BJ (cell line): ENCODE results near the gene B9D2. TPM values are rescaled to one million over a fixed set of nuclear protein-coding genes. Genes with fewer than 3 reads are reported as not detected.
"Not testable (repeated sequence)": the region's sequence is repeated elsewhere in the genome, so short reads cannot be mapped to it uniquely, and the experiment has no call there.

Experiments used
- CTCF ChIA-PET: fragments of 350-600 bp; formaldehyde crosslinking; extraction: SDS; loops from one replicate; lab custom pipeline; 2021; ENCODE audit warnings: antibody characterized with exemption, inconsistent platforms; lab: Yijun Ruan, JAX
- POLR2A ChIA-PET: fragments of 300-600 bp; sonication (Branson Sonifier 250); formaldehyde crosslinking; extraction: SDS; loops from one replicate; lab custom pipeline; 2021; ENCODE audit warnings: antibody characterized with exemption; lab: Charles Lee
- DNase-seq: peaks from one replicate; pipeline ENCODE4 v3.0.0-alpha.2; 2011; ENCODE audit warnings: low read depth
- H3K27me3 ChIP-seq: 2 replicates; pipeline ENCODE4 v1.6.0; 2011; ENCODE audit warnings: low read length; ENCODE audit not compliant: control insufficient read depth, insufficient read depth
- H3K36me3 ChIP-seq: 2 replicates; pipeline ENCODE4 v1.5.1; 2011; ENCODE audit warnings: low read length; ENCODE audit not compliant: control insufficient read depth, insufficient read depth
- H3K4me3 ChIP-seq: 2 replicates; pipeline ENCODE4 v1.5.1; 2011; ENCODE audit warnings: low read depth, mild to moderate bottlenecking, control low read depth, low read length
- polyA plus RNA-seq: library from polyadenylated mRNA; depleted of rRNA; stranded (reverse); fragments of >200 nt; gene quantifications from 2 replicates; pipeline ENCODE4 v1.2.3, GENCODE V29; 2011
- TF ChIP-seq, protein P1 (sequence below): IDR thresholded peaks from 2 replicates; pipeline ENCODE4 v1.5.1; 2011; ENCODE audit warnings: low read depth, mild to moderate bottlenecking, control low read depth, inconsistent platforms, low read length, moderate library complexity; ENCODE audit not compliant: insufficient read depth

The B9D2 gene
- polyA plus RNA-seq, 1 experiment, result 10.9 TPM

DNA sequence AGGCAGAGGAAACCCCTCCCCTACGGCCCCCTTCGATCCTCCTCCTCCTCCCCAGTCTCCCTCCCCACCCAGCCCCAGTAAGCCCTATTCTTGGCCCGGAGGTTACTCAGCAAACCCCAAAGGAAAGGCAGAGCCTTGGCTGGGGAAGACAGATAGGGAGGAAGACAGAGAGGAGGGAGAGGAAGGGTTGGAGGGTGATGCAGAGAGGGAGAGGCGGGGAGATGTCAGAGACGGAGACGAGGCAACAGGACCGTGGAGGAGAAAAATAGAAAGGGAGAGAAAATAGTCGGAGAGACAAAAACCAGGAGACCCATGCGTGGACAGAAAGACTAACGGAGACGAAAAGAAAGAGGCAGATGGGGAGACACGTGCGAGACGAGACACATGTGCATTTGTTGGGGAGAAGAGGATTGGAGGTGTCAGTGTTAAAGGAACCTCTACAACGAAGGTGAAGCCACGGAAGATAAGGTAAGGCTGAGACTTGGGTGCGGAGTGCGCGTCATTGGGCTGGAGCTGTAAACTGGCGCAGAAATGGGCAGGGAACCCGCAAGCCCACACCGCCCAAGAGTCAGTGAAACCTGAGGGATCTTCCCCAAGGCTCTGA, 13.1 kb downstream of the B9D2 start:
- TF ChIP-seq, protein P1, sequence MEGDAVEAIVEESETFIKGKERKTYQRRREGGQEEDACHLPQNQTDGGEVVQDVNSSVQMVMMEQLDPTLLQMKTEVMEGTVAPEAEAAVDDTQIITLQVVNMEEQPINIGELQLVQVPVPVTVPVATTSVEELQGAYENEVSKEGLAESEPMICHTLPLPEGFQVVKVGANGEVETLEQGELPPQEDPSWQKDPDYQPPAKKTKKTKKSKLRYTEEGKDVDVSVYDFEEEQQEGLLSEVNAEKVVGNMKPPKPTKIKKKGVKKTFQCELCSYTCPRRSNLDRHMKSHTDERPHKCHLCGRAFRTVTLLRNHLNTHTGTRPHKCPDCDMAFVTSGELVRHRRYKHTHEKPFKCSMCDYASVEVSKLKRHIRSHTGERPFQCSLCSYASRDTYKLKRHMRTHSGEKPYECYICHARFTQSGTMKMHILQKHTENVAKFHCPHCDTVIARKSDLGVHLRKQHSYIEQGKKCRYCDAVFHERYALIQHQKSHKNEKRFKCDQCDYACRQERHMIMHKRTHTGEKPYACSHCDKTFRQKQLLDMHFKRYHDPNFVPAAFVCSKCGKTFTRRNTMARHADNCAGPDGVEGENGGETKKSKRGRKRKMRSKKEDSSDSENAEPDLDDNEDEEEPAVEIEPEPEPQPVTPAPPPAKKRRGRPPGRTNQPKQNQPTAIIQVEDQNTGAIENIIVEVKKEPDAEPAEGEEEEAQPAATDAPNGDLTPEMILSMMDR, result no peak
- no peak for DNase-seq
- peak overlapping the region; percentile 96 for H3K4me3 ChIP-seq
- peaks cover 4% of the 10 kb centered on the region for H3K36me3 ChIP-seq
- CTCF ChIA-PET, result interaction anchor here (1.3 to 6.4 kb wide), 6 partner anchors 15 to 143 kb away, joined by 4 to 69 read pairs (median 12); partner anchors contain the start of gene B3GNT8
- no peaks in the 10 kb centered on the region for H3K27me3 ChIP-seq
- POLR2A ChIA-PET, result interaction anchor here (0.6 kb wide), 1 partner anchor 26 kb away, joined by 4 read pairs; no protein-coding TSS in a partner anchor

DNA sequence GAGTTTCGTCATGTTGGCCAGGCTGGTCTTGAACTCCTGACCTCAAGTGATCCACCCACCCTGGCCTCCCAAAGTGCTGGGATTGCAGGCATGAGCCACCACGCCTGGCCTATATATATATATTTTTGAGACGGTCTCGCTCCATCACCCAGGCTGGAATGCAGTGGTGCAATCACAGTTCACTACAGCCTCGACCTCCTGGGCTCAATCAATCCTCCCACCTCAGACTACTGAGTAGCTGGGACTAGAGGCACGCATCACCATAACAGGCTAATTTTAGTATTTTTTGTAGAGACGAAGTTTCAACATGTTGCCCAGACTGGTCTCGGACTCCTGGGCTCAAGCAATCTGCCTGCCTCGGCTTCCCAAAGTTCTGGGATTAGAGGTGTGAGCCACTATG, 17.0 kb downstream of the B9D2 start:
- H3K4me3 ChIP-seq, H3K27me3 ChIP-seq, POLR2A ChIA-PET, DNase-seq: not testable (repeated sequence)
- H3K36me3 ChIP-seq, result peaks cover 26% of the 10 kb centered on the region
- CTCF ChIA-PET, result interaction anchor here (0.6 to 0.9 kb wide), 2 partner anchors 9 to 16 kb away, joined by 3 read pairs; no protein-coding TSS in a partner anchor

DNA sequence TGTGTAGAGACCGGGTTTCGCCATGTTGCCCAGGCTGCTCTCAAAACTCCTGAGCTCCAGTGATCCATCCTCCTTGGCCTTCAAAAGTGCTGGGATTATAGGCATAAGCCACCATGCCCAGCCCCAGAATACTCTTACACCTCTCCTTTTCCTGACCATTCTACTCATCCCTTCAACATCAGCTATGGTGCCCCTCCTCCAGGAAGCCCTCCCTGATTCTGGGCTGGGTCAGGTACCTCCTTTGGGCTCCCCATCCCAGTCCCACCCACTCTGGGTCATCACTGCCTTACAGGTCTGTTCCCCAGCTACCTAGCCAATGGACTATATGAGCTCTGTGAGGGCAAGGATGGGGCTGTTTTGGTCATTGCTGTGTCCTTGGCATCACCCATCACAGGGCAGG, 19.8 kb downstream of the B9D2 start:
- TF ChIP-seq, protein P1, result no peak
- CTCF ChIA-PET, result no interaction called here
- POLR2A ChIA-PET, result no interaction called here

DNA sequence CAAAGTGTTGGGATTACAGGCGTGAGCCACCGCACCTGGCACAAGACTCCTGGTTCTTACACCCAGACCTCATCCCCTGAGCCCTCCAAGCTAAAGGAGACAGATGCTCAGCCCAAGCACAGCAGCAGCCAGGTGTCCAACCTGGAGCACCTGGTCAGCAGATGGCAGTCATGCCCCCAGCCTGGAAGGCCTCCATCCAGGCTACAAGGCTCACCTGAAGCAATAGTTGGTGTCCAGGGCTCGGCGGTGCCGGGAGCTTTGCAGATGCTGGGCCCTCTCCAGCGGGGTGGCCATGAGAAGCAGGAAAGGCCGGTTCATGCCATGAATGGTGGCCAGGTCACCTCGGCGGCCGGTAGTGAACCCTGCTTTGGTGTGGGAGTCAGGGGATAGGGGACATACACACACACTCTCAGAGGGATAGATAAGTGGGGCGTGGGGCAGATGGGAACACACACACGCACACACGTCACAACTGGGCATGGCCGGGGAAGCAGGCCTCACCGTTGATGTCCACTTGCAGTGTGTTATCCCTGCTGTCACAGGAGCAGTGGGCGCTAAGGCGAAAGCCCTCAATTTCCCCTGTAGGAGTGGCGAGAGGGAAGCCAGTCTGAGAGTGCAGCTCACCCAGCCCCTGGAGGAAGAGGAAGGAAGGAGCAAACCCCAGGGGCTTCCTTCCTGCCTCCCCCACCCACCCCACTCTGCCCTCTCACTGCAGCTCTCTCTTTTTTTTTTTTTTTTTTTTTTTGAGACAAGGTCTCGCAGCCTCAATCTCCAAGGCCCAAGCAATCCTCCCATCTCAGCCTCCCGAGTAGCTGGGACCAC, 22.1 kb downstream of the B9D2 start:
- no peak for DNase-seq
- no peaks in the 10 kb centered on the region for H3K27me3 ChIP-seq
- TF ChIP-seq, protein P1, result no peak
- ChIA-PET POLR2A (no interaction called here), CTCF (no interaction called here)
- H3K36me3 ChIP-seq, result peaks cover 33% of the 10 kb centered on the region
- no peak overlapping the region for H3K4me3 ChIP-seq

More for the DNA sequence above, 19.8 kb downstream of the B9D2 start:
- DNase-seq, result no peak
- peaks cover 33% of the 10 kb centered on the region for H3K36me3 ChIP-seq
- H3K27me3 ChIP-seq, result no peaks in the 10 kb centered on the region
- H3K4me3 ChIP-seq, result no peak overlapping the region

DNA sequence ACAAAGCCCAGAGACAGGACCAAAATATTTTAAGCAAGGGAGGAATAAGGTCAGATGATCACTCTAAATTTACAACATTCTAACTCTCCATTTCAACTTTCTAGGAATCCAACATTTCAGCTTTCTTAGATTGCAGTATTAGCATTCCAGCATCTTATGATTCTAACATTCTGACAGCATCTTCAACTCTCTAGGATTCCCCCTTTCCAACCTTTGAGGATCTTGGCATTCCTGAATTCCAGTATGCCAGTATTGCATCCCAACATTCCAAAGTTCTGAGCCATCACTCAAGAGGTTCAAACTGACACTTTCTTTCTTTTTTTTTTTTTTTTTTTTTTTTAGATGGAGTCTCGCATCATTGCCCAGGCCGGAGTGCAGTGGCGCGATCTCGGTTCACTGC, 24.0 kb downstream of the B9D2 start:
- Histone ChIP-seq H3K36me3 (peaks cover 34% of the 10 kb centered on the region), H3K27me3 (no peaks in the 10 kb centered on the region), H3K4me3 (no peak overlapping the region)
- TF ChIP-seq, protein P1, result no peak
- ChIA-PET POLR2A (no interaction called here), CTCF (no interaction called here)
- DNase-seq, result no peak
